ENCODE results near the gene OR9G1. TPM values are rescaled to one million over a fixed set of nuclear protein-coding genes. Genes with fewer than 3 reads are reported as not detected.
"Not testable (repeated sequence)": the region's sequence is repeated elsewhere in the genome, so short reads cannot be mapped to it uniquely, and the experiment has no call there.

The OR9G1 gene
- total RNA-seq (2014; rRNA removed; shearing (Covaris generic)) = not detected in 2 replicates

- no peak for DNase-seq (ENCODE audit: low spot score)
- in situ Hi-C loops (cut with HindIII; ENCODE audit: low sequenced_read_pairs) = no loop called here
Observed at GRCh38 chr11:56698795-56699194, at the start of gene OR9G1. TSS of gene OR9G1 (plus strand) at chr11:56699095. CDS start at chr11:56700388, 1,293 bp downstream.

- in situ Hi-C loops (cut with HindIII; ENCODE audit: low sequenced_read_pairs) = no loop called here
- DNase-seq (ENCODE audit: low spot score) = no peak
Observed at GRCh38 chr11:56659755-56660154, 39.1 kb upstream of the OR9G1 start.

- in situ Hi-C loops (cut with HindIII; ENCODE audit: low sequenced_read_pairs) = no loop called here
- no peak for DNase-seq (ENCODE audit: low spot score)
Observed at GRCh38 chr11:56663386-56663785, 35.5 kb upstream of the OR9G1 start, which contains the start of gene OR5AR1. TSS of gene OR5AR1 (plus strand) at chr11:56663686. CDS start at chr11:56663686, 0 bp downstream.

- in situ Hi-C loops (cut with HindIII; ENCODE audit: low sequenced_read_pairs) = no loop called here
- DNase-seq (ENCODE audit: low spot score) = no peak
Observed at GRCh38 chr11:56670984-56671383, 27.9 kb upstream of the OR9G1 start.

GRCh38 chr11:56688554-56689100 lies 10.3 kb upstream of the OR9G1 start:
- in situ Hi-C loops (cut with HindIII; ENCODE audit: low sequenced_read_pairs) = no loop called here
- no peak for DNase-seq (ENCODE audit: low spot score)

GRCh38 chr11:56691179-56691578 lies 7.7 kb upstream of the OR9G1 start:
- DNase-seq (ENCODE audit: low spot score); in situ Hi-C loops (cut with HindIII; ENCODE audit: low sequenced_read_pairs): not testable (repeated sequence)

- DNase-seq (ENCODE audit: low spot score) = no peak
- in situ Hi-C loops (cut with HindIII; ENCODE audit: low sequenced_read_pairs) = no loop called here
Observed at GRCh38 chr11:56693428-56693827, 5.5 kb upstream of the OR9G1 start.

- in situ Hi-C loops (cut with HindIII; ENCODE audit: low sequenced_read_pairs) = no loop called here
- DNase-seq (ENCODE audit: low spot score) = no peak
Observed at GRCh38 chr11:56700242-56700913, 1.5 kb downstream of the OR9G1 start.

GRCh38 chr11:56700914-56701485 lies 2.1 kb downstream of the OR9G1 start:
- in situ Hi-C loops (cut with HindIII; ENCODE audit: low sequenced_read_pairs) = no loop called here
- no peak for DNase-seq (ENCODE audit: low spot score)

GRCh38 chr11:56705784-56706396 lies 7.0 kb downstream of the OR9G1 start:
- in situ Hi-C loops (cut with HindIII; ENCODE audit: low sequenced_read_pairs) = no loop called here
- DNase-seq (ENCODE audit: low spot score) = no peak

- in situ Hi-C loops (cut with HindIII; ENCODE audit: low sequenced_read_pairs) = no loop called here
- DNase-seq (ENCODE audit: low spot score) = no peak
Observed at GRCh38 chr11:56706486-56706885, 7.6 kb downstream of the OR9G1 start.

- in situ Hi-C loops (cut with HindIII; ENCODE audit: low sequenced_read_pairs) = no loop called here
- no peak for DNase-seq (ENCODE audit: low spot score)
Observed at GRCh38 chr11:56714206-56714605, 15.3 kb downstream of the OR9G1 start.

GRCh38 chr11:56716379-56716854 lies 17.5 kb downstream of the OR9G1 start:
- in situ Hi-C loops (cut with HindIII; ENCODE audit: low sequenced_read_pairs) = no loop called here
- DNase-seq (ENCODE audit: low spot score) = no peak

GRCh38 chr11:56720513-56720912 lies 21.6 kb downstream of the OR9G1 start:
- DNase-seq (ENCODE audit: low spot score) = no peak

GRCh38 chr11:56740107-56740506 lies 41.2 kb downstream of the OR9G1 start:
- in situ Hi-C loops (cut with HindIII; ENCODE audit: low sequenced_read_pairs) = no loop called here
- DNase-seq (ENCODE audit: low spot score) = no peak

More at GRCh38 chr11:56720513-56720912, 21.6 kb downstream of the OR9G1 start:
- in situ Hi-C loops (cut with HindIII; ENCODE audit: low sequenced_read_pairs) = no loop called here

- no peak for DNase-seq (ENCODE audit: low spot score)
- in situ Hi-C loops (cut with HindIII; ENCODE audit: low sequenced_read_pairs) = no loop called here
Observed at GRCh38 chr11:56740886-56741285, 42.0 kb downstream of the OR9G1 start.

- no peak for DNase-seq (ENCODE audit: low spot score)
- in situ Hi-C loops (cut with HindIII; ENCODE audit: low sequenced_read_pairs) = no loop called here
Observed at GRCh38 chr11:56748597-56748996, 49.7 kb downstream of the OR9G1 start, which contains the start of gene OR9G4. TSS of gene OR9G4 (minus strand) at chr11:56748697. CDS start at chr11:56743766, 4,931 bp downstream.

GRCh38 chr11:56750190-56750589 lies 51.3 kb downstream of the OR9G1 start:
- no peak for DNase-seq (ENCODE audit: low spot score)
- in situ Hi-C loops (cut with HindIII; ENCODE audit: low sequenced_read_pairs) = no loop called here

GRCh38 chr11:56751480-56751879 lies 52.6 kb downstream of the OR9G1 start:
- no peak for DNase-seq (ENCODE audit: low spot score)
- in situ Hi-C loops (cut with HindIII; ENCODE audit: low sequenced_read_pairs) = no loop called here
